GM12891 (cell line): ENCODE measurements around the gene LONP2.

ENCODE experiments used
- POLR2A ChIP-seq: IDR thresholded peaks from 2 replicates; pipeline ENCODE4 v1.6.1; 2011; ENCODE audit warnings: low read depth, low read length, control low read depth
- TAF1 ChIP-seq: IDR thresholded peaks from 2 replicates; pipeline ENCODE4 v1.6.1; 2011; ENCODE audit warnings: low read depth, low read length, control low read depth

DNA sequence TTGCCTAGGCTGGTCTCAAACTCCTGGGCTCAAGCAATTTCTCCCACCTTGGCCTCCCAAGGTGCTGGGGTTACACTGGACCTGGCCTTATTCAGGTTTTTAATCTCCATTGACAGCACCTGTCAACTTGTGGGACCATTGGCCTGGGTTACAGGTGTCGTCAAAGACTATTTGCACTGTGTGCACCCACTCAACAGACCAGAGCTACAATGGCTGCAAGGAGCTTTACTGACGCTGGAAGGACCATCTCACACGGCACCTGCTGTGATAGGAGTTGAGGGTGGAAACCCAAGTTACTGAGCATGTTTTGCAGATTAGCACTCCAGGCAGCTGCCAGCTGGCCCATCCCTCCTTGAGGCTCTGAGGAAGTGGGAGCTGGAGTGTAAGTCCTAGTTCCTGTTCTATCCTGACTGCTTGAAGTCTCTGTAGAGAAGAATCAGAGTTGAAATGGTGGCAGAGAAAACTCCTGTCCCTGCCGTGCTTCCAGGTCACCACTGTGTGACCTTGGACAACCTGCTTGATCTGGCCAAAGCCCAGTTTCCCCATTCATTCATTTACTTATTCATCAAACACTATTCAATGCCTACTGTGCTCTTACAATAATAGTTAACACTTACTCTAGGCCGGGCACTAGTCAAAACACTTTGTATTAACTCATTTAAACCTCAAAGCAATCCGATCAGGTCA, 42.4 kb upstream of the LONP2 start:
- no peak for TF ChIP-seq POLR2A
- TF ChIP-seq TAF1 = no peak
